ENCODE measurements around the gene SLC6A3.
"Not testable (repeated sequence)": the region's sequence is repeated elsewhere in the genome, so short reads cannot be mapped to it uniquely, and the experiment has no call there.

SLC6A3 gene

DNA sequence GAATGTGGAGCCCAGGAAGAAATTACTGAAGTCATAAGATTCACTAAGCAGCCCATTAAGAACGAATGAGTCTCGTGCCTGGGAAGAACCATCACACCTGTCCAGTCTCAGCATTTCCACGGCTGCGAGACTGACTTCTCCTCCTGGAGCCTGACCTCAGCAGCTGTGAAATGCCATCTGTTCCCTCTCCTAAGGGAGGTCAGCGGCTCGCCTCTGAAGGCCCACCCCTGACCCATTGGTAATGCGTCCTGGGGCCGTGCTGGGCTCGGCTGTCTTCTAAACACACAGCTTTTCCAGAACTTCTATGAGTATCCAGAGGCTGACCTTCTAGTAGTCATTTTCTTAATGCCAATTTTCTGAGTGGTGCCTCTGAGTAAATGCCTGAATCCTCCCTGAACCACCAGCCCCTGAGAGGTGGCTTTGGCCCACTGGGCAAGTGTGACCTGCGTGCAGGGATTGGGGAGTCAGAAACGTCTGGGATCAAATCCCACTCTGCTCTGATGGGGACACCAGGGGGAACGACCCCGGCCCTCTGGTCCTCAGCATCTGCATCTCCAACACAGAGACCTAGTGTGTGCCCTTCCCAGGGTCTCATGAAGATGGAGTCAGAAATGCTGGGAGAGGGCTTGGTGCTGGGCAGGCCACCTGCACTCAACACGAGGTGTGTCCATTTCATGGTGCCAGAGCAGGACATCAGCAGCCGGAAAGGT, 5.7 kb downstream of the SLC6A3 start:
- DNase-seq, result no peak

DNA sequence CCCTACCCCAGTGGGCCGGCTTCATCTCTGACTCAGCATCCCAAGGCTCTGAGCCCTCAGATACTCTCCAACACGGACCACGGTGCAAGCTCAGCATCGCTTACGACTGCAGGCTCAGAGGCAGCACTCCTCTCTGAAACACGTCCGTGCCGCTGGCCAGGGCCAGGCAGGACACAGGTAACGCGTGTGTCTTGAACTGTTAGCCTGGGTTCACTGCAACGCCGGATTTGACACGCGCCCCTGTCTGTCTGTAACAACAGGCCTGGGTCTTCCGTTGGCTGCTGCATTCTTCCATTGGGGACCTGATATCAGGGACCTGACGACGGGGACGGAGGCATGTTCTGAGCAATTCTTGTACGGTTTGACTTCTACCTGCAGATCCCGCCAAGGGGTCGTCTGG, 6.4 kb downstream of the SLC6A3 start:
- no peak for DNase-seq

DNA sequence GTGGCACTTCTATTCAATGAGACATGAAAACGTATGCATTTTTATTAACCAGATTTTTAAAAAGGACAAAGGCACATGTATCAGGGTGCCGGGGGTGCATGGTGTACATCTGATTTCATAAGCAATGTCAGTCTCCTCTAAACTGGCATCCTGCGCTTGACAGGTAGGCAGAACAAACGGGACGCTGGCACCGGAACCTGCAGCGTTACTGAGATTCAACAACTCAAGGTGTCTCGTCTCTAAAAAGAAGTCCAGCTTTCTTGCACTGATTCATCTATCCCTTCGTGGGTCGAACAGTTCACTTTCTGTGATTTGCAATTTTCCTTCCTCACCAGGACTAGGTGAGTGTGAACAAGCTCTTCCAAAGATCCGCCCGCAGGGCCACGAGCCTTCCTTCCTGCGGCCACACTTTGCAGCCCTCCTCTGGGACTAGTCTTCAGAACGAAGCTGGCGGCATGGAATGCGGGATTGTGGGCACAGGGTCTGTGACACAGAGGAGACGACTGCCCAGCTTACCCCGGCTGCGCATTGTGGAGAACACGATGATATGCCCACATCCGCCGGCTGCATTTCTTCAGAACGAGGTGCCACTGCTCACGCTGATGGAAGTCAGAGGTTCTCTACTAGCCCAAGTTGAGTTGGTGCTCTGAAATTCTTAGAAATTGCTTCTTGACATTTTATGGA, 7.2 kb downstream of the SLC6A3 start:
- no peak for DNase-seq

DNA sequence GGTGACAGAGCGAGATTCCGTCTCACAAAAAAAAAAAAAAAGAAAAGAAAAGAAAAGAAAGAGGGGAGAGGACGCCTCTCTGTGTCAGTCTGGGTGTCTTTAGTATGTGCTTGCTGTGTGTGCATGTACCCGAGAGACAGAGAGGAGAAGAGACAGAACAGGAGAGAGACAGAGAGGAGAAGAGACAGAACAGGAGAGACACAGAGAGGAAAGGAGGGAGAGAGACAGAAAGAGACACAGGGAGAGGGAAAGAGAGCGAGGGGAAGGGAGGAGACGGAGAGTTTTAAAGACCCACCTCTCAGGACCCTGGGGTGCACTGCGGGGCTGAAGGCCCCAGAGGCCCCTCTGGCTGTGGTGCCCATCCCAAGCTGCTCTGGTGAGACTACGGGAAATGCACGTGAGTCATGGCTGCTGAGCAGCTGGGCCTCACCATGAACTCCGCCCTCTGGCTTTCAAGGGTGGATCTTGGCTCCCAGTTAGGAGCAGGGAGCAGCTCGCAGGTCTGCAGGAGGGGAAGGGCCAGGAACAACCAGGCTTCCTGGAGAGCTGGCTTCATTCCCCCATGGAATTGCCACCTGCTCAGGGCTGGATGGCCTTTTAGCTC, 7.9 kb downstream of the SLC6A3 start:
- DNase-seq, result peak; percentile 74

DNA sequence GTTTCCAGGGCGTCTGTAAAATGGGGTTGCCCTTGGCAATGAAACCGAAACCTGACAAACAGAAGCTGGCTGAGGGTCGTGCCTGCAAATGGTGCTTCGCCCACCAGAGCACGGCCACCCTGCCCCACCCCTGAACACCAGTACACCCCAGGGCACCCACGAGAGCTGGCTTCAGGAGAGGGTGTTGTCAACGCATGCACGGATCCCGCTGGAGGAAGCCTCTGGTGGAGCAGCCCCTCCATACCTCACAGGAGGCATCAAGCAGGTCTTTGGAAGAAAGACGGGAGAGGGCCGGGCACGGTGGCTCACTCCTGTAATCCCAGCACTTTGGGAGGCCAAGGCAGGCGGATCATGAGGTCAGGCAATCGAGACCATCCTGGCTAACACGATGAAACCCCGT, 8.6 kb downstream of the SLC6A3 start:
- DNase-seq, result no peak

DNA sequence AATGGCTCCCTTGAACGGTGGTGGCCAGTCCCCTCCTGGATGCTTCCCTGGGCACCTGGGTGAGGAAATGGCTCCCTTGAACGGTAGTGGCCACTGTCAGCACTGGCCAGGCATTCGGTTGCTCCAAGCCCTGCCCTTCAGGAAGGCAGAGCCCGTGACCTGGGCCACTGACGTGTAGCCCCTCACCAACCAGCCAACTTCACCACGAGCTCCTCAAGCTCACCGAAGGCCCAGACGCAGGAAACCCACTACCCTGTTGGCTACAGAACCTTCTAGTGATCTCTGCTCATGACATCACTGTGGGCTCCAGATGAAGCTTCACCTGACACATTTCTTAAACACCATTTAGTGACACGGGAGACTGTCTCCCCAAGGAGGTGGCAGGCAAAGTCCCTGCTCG, 9.2 kb downstream of the SLC6A3 start:
- no peak for DNase-seq

DNA sequence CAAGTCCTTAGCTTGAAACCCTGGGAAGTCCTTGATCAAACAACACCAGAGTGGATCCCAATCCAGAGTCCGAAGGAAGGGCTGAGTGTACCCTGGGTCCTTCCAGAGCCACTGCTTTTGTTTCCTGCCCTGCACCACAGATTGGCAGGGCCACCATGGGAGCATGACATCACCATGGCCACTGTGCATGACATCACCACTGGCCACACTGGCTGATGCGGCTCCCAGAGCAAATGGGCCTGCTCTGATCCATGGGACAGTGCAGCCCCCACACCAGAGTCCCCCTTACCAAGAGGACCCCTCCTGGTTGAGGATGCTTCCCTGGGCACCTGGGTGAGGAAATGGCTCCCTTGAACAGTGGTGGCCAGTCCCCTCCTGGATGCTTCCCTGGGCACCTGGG, 9.9 kb downstream of the SLC6A3 start:
- DNase-seq, result no peak

DNA sequence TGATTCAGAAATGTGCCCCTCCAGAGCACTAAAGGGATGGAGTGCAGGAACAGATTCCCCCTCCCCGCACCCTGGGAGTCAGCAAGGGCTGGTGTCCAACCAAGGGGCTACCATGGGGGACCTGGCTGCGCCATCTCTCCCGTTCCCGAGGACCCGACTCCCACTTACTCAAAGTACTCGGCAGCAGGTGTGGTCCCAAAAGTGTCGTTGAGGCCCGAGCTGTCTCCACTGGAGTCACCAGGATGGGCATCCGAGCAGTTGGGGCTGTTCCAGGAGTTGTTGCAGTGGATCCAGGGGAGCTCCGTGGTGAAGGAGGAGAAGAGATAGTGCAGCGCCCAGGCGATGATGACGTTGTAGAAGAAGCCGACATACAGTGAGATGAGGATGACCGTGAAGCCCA, 12.9 kb downstream of the SLC6A3 start:
- no peak for DNase-seq

DNA sequence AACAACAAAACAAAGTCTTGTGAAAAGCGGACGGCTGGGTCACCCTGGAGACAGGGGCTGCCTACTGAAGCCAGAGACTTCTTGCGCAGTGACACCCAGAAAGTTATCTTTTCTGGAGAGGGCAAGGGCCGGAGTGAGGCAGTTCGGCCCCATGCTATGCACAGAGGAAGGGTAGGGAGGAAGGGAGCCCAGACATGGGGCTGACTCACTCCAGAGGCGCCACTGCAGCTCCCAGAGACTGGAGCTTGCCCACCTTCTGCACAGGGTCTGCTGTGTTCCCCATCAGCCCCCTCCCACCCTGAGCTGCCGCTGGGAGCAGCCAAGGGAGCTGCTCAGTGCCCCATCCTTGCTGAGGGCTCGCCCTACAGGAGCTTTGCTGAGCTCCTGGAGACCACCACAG, 13.3 kb downstream of the SLC6A3 start:
- no peak for DNase-seq

DNA sequence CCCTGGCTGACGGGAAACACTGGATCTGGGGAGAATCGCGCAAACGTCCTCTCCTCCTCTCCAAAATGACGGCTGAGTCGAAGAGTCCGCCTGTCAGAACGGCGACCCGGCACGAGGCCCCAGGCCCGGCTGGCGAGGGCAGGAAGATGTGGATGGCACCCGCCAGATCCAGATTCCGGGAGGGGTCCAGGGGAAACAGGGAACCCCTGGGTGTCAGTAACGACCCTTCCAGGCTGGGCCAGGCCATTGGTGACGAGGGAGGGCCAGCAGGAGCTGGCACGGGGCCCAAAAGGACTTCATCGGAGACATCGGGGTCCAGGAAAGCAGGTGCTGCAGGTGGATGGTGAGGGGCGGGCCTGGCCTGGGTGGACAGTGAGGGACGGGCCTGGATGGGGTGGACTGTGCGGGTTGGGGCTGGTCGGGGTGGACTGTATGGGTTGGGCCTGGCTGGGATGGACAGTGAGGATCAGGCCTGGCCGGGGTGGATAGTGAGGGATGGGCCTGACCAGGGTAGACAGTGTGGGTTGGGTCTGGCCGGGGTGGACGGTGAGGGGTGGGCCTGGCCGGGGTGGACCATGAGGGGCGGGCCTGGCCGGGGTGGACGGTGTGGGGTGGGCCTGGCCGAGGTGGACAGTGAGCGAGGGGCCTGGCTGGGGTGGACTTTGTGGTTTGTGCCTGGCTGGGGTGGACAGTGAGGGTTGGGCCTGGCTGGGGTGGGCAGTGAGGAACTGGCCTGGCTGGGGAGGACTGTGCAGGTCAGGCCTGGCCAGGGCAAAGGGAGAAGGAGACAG, 14.0 kb downstream of the SLC6A3 start:
- no peak for DNase-seq

DNA sequence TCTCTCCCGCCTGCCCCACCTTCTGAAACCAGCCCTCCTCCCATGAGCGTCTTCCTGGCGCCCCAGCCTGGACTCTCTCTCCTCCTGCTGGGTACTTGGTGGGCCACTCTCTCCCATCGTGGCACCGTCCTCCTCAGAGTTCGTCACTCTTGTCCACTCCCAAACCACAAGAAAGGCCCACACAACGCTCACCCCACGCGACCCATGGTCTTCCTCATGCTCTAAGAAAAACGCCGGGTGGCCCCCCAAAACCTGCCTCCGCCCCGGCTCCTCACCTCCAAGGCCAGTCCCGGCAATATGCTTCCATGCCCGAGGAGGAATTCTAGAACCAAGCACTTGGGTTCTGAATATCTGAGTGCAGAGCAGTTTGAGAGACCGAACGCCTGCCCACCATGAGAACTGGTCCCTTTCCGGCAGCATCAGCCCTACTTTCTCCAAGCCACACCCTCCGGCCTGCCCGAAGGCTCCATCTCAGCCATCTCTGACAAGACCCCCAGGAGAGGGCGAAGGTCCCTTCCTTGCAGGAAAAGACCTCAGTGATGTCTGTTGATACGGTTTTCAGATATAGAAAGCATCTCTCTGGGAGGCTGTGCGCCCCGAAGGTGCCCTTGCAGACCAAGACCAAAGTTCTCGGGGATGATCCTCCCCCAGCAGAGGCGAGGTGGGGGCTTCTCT, 15.0 kb downstream of the SLC6A3 start:
- no peak for DNase-seq

DNA sequence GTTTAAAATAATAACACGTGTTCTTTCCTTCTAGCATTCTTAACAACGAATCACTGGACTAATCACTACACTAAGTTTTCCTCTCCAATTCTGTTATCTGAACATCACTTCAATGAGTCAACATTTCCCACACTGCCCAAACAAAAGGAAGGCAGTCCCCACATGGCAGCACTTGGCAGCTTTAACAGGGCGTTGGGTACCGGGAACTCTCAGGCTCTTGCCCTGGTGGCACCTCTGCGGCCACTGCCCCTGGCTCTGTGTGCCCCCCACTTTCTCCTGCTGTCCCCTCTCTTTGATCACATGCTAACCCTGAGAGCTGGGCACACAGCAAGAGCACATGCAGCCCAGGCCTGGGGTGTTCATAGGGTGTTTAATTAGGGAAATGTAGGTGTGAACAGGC, 15.7 kb downstream of the SLC6A3 start:
- no peak for DNase-seq

DNA sequence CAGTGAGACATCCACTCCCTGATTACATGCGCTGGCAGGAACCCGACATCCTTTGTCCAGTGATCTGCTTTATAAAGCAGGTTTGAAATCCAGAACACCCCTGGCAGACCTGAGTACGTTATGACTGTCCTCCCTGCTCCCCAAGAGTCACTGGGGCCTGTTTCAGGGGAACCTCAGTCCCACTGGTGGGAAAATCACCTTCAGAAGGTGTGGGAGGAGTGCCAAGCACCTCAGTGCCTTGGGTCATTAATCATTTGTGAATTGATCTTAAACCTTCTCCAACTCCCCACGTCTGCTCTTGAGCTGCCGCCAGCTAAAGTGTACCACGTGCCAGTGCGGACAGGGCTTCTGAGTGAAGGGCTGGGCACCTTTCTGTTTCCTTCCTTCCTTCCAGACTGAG, 16.2 kb downstream of the SLC6A3 start:
- no peak for DNase-seq

DNA sequence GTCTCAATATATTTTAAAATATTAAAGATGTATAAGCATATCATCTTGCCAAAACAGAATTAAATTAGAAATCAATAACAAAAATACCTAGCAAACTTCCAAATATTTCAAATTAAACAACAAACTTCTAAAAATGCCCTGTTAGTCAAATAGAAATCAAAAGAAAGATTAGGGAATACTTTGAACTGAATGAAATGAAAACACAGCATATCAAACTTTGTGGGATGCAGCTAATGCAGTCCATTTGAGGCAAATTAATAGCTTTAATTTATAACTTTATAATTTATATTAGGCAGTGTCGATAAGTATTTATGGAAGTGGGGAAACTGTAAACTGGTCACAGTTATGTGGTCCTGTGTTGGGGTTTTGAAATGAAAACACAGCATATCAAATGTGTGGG, 17.1 kb downstream of the SLC6A3 start:
- no peak for DNase-seq

DNA sequence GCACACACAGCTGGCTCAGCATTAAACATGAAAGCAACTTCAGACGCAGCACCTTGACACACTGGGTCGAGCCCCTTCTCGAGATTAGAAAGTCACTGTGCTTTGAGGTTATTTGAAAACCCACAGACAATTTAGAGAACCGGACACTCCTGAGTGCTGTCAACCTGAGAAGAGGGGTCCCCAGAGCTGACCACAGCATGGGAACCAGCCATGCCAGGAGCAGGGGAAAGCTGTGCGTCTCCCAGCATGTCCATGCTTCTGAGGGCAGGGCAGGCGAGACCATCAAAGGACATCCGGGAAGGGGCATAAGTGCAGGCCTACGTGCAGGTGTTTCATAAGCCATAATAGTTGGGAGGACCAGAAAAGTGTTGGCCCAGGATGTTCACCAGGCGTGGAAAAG, 20.5 kb downstream of the SLC6A3 start:
- no peak for DNase-seq

DNA sequence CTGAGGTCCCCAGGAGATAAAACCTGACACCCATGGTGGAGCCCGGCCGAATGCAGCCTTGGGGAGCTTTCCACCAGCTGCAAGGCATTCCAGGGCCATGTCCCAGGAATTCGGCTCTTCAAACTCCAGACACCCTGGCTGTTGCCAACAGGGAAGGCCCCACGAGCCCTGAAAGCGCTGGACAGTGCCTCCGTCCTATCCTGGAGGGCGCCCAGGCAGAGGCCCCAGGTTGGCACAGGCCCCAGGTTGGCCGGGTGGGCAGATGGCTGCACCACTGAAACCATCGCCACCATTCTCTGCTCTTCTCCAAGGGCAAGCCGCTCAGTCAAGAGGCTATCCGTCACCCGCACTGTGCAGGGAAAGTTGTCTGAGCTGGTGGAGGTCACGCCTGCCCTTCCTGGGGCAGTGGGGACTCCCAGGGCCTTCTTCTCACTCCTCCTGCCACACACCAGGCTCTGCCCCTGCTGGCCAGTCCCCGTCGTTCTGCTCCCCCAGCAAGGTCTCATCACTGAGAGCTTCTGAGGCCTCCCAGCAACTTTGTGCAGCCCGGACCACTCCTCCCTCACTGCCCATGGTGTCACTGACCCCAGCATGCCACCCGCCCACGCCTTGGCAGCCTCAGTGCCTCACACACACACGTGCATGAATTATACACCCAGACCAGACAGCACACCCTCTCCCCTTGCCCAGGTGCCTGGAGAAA, 21.2 kb downstream of the SLC6A3 start:
- DNase-seq, result no peak

DNA sequence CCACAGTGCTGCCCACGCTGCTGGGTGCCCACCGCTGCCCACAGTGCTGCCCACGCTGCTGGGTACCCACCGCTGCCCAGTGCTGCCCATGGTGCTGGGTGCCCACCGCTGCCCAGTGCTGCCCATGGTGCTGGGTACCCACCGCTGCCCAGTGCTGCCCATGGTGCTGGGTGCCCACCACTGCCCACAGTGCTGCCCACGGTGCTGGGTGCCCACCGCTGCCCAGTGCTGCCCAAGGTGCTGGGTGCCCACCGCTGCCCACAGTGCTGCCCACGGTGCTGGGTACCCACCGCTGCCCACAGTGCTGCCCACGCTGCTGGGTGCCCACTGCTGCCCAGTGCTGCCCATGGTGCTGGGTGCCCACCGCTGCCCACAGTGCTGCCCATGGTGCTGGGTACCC, 22.7 kb downstream of the SLC6A3 start:
- not testable (repeated sequence) for DNase-seq

DNA sequence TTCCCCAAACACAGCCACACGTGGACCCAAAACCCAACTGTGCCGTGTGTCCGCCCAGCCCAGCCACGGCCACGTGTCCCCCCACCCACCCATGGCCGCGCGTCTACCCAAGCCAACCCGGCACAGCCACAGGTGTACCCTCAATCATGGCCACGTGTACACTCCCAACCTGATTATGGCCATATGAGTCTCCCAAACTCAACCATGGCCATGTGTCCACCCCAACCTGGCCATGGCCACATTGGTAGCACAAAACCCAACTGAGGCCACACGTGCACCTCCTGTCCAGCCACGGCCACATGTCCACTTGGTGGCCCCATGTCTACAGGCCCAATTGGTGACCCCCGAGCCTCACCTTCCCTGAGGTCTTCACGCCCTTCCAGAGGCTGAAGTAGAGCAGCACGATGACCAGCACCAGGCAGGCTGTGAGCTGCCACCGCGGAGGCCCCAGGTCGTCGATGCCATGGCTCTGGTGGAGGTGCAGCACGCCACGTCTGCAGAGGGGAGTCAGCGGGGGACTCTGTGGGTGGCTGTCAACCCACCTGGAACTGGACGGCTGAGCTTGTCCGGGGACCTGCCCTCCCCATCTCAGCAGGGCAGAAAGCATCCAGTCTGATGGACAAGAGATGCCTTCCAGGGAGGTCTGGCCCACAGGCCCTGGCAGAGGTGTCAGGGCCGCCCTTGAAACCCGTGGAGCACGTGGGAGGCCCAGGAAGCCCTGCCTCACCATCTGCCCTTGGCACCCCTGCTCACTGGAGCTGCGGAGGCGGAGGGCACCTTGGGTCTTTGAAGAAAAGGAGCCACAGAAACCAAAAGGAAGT, 23.5 kb downstream of the SLC6A3 start:
- DNase-seq, result no peak

DNA sequence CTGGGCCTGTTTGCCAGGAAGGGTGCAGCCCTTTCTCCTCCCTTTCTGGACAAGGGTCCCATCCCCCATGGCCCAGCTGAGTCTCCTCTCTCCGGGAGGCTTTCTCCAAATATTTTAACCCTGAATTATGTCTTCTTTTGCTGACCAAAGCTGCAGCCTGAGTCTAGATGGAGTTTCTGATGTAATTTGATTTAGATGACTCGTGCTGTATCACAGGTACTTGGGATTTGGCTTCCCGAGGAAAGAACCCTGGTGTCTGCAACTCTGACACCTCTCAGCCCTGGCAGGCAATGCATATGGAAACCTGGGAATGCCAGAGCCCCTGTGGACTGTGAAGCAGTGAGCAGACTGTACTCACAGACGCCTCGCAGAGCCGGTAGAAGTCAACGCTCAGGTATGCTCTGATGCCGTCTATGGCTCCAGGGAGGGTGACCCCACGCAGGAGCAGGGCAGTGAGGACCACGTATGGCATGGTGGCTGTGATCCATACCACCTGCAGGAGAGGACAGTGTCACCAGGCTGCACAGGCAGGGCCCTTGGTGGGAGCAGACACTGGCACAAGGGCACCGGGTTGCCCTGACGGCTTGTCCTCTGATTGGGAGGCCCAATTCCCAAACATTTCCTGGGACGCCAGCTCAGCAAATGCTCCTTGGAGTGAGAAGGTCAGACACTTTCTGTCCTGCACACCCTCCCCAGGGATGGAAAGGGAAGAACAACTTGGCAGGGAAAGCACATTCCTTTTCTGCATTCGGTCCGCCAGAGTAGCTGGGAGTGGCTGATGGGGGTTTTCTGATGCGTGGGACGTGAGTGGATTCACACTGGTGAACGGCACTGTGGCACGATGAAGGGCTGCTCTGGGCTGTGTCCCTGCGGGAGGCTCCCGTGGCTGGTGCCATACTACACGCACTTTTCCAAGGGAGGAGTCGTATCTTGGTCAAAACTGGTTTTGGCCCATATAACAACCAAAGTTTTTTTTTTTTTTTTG, 24.7 kb downstream of the SLC6A3 start:
- no peak for DNase-seq
